Hepatocyte (in vitro differentiated cells): ENCODE data around the gene ADIG. TPM values are rescaled to one million over a fixed set of nuclear protein-coding genes. Genes with fewer than 3 reads are reported as not detected.

Experiments
- DNase-seq: peaks from one replicate; pipeline ENCODE4 v3.0.0-alpha.2; 2016; ENCODE audit warnings: low spot score
- H2AFZ ChIP-seq: fragments of 200-600 bp; sonication (generic); 2 replicates; pipeline ENCODE4 v1.6.0; 2016; ENCODE audit warnings: antibody characterized with exemption, mild to moderate bottlenecking
- H3K27ac ChIP-seq: fragments of 200-600 bp; sonication (generic); 2 replicates; pipeline ENCODE4 v1.5.1; 2016; ENCODE audit warnings: mild to moderate bottlenecking
- H3K27me3 ChIP-seq: fragments of 200-600 bp; sonication (generic); 2 replicates; pipeline ENCODE4 v1.6.1; 2016
- H3K36me3 ChIP-seq: fragments of 200-600 bp; sonication (generic); replicated peaks from 2 replicates; pipeline ENCODE4 v1.5.1; 2016; ENCODE audit warnings: low read depth; ENCODE audit not compliant: insufficient read depth
- H3K4me1 ChIP-seq: fragments of 200-600 bp; sonication (generic); 2 replicates; pipeline ENCODE4 v1.5.1; 2016; ENCODE audit warnings: mild to moderate bottlenecking, moderate library complexity; ENCODE audit not compliant: insufficient read depth
- H3K4me2 ChIP-seq: fragments of 200-600 bp; sonication (generic); 2 replicates; pipeline ENCODE4 v1.6.0; 2016
- H3K4me3 ChIP-seq: fragments of 200-600 bp; sonication (generic); 2 replicates; pipeline ENCODE4 v1.5.1; 2016; ENCODE audit warnings: mild to moderate bottlenecking
- H3K79me2 ChIP-seq: fragments of 200-600 bp; sonication (generic); 2 replicates; pipeline ENCODE4 v1.6.0; 2017; ENCODE audit warnings: mild to moderate bottlenecking
- H3K9me2 ChIP-seq: fragments of 200-600 bp; sonication (generic); replicated peaks from 2 replicates; pipeline ENCODE4 v1.6.0; 2017; ENCODE audit warnings: mild to moderate bottlenecking; ENCODE audit not compliant: insufficient read depth
- H3K9me3 ChIP-seq: fragments of 200-600 bp; sonication (generic); 2 replicates; pipeline ENCODE4 v1.5.1; 2016; ENCODE audit warnings: low read depth, mild to moderate bottlenecking
- H4K20me1 ChIP-seq: fragments of 200-600 bp; sonication (generic); 2 replicates; pipeline ENCODE4 v1.6.0; 2016; ENCODE audit warnings: mild to moderate bottlenecking; ENCODE audit not compliant: insufficient read depth, poor library complexity, severe bottlenecking
- CTCF ChIP-seq: fragments of 200-600 bp; sonication (generic); IDR thresholded peaks from 2 replicates; pipeline ENCODE4 v1.5.1; 2016; ENCODE audit warnings: antibody characterized with exemption, mild to moderate bottlenecking; ENCODE audit not compliant: poor library complexity
- EZH2 ChIP-seq: fragments of 200-600 bp; sonication (generic); IDR thresholded peaks from 2 replicates; pipeline ENCODE4 v1.6.1; 2016; ENCODE audit warnings: antibody characterized with exemption, mild to moderate bottlenecking, borderline replicate concordance
- EZH2phosphoT487 ChIP-seq: fragments of 200-600 bp; sonication (generic); IDR thresholded peaks from one replicate; pipeline ENCODE4 v1.6.1; 2018; ENCODE audit warnings: antibody characterized with exemption, mild to moderate bottlenecking, low read depth, moderate library complexity; ENCODE audit not compliant: unreplicated experiment, severe bottlenecking
- WGBS: methylation state at CpG from one replicate; pipeline ENCODE4 v1.1.6; 2016; ENCODE audit warnings: low lambda C conversion rate; ENCODE audit errors: missing lambda C conversion rate; 5-methylcytosine and 5-hydroxymethylcytosine counted together
- polyA plus RNA-seq: library from polyadenylated mRNA; unstranded; fragments of >200 nt; fragmentation: Nextera tagmentation; extraction: Ambion mirVana; gene quantifications from 2 replicates; pipeline ENCODE4 v1.2.1, GENCODE V29; 2016
- total RNA-seq: library from RNA; depleted of rRNA; stranded (reverse); fragments of >200 nt; gene quantifications from 2 replicates; pipeline ENCODE4 v1.2.3, GENCODE V29; 2014

Gene ADIG
- total and polyA plus RNA-seq, 2 experiments from 2014 or later, result not detected

- H3K27ac ChIP-seq, result no peak overlapping the region
- DNase-seq, result no peak
- H3K4me2 ChIP-seq, result no peak overlapping the region
- no peaks in the 10 kb centered on the region for H3K27me3 ChIP-seq
- H3K79me2 ChIP-seq, result no peaks in the 10 kb centered on the region
- no peaks in the 10 kb centered on the region for H4K20me1 ChIP-seq
- 93% methylated on average over 7 of the region's 7 CpGs for WGBS
- no peak overlapping the region for H3K4me3 ChIP-seq
- no peaks in the 10 kb centered on the region for H3K36me3 ChIP-seq
- no peaks in the 10 kb centered on the region for H3K9me3 ChIP-seq
- no peaks in the 10 kb centered on the region for H3K4me1 ChIP-seq
- H3K9me2 ChIP-seq, result no peaks in the 10 kb centered on the region
- no peak overlapping the region for H2AFZ ChIP-seq
- TF ChIP-seq EZH2 (no peak), CTCF (no peak), EZH2phosphoT487 (no peak)
These were observed 29.9 kb upstream of the ADIG start for GRCh38 chr20:38551056-38551626.

GRCh38 chr20:38554986-38555385, 26.0 kb upstream of the ADIG start:
- no peaks in the 10 kb centered on the region for H3K9me3 ChIP-seq
- DNase-seq, result peak; percentile 23
- H3K9me2 ChIP-seq, result no peaks in the 10 kb centered on the region
- no peak overlapping the region for H2AFZ ChIP-seq
- H3K4me3 ChIP-seq, result no peak overlapping the region
- H3K4me1 ChIP-seq, result no peaks in the 10 kb centered on the region
- no peaks in the 10 kb centered on the region for H3K79me2 ChIP-seq
- 97% methylated on average over 2 of the region's 2 CpGs for WGBS
- TF ChIP-seq CTCF (no peak), EZH2 (no peak), EZH2phosphoT487 (no peak)
- H4K20me1 ChIP-seq, result no peaks in the 10 kb centered on the region
- no peak overlapping the region for H3K4me2 ChIP-seq
- peak overlapping the region; percentile 51 for H3K27ac ChIP-seq
- H3K36me3 ChIP-seq, result peaks cover 6% of the 10 kb centered on the region
- no peaks in the 10 kb centered on the region for H3K27me3 ChIP-seq

- TF ChIP-seq EZH2phosphoT487 (no peak), EZH2 (no peak), CTCF (no peak)
- Histone ChIP-seq H3K4me2 (no peak overlapping the region), H3K9me2 (no peaks in the 10 kb centered on the region), H3K4me3 (no peak overlapping the region), H3K36me3 (peaks cover 6% of the 10 kb centered on the region), H3K9me3 (no peaks in the 10 kb centered on the region), H4K20me1 (no peaks in the 10 kb centered on the region), H3K79me2 (no peaks in the 10 kb centered on the region), H2AFZ (no peak overlapping the region), H3K27me3 (no peaks in the 10 kb centered on the region), H3K4me1 (no peaks in the 10 kb centered on the region), H3K27ac (no peak overlapping the region)
- no peak for DNase-seq
These were observed 25.6 kb upstream of the ADIG start for GRCh38 chr20:38555395-38555794.

GRCh38 chr20:38557174-38557573, 23.8 kb upstream of the ADIG start:
- no peaks in the 10 kb centered on the region for H3K4me1 ChIP-seq
- H3K36me3 ChIP-seq, result peaks cover 6% of the 10 kb centered on the region
- no peak overlapping the region for H3K27ac ChIP-seq
- H3K9me2 ChIP-seq, result no peaks in the 10 kb centered on the region
- TF ChIP-seq EZH2phosphoT487 (no peak), CTCF (no peak), EZH2 (no peak)
- no peaks in the 10 kb centered on the region for H4K20me1 ChIP-seq
- H3K79me2 ChIP-seq, result no peaks in the 10 kb centered on the region
- no peak for DNase-seq
- H3K27me3 ChIP-seq, result no peaks in the 10 kb centered on the region
- H3K4me2 ChIP-seq, result no peak overlapping the region
- H3K9me3 ChIP-seq, result no peaks in the 10 kb centered on the region
- H2AFZ ChIP-seq, result no peak overlapping the region
- WGBS, result 92% methylated on average over 2 of the region's 2 CpGs
- no peak overlapping the region for H3K4me3 ChIP-seq
